Hepatocyte (in vitro differentiated cells): ENCODE measurements around the gene PREPL. TPM values are rescaled to one million over a fixed set of nuclear protein-coding genes. Genes with fewer than 3 reads are reported as not detected.
"Not testable (repeated sequence)": the region's sequence is repeated elsewhere in the genome, so short reads cannot be mapped to it uniquely, and the experiment has no call there.

Source experiments
- DNase-seq: peaks from one replicate; pipeline ENCODE4 v3.0.0-alpha.2; 2016; ENCODE audit warnings: low spot score
- H2AFZ ChIP-seq: fragments of 200-600 bp; sonication (generic); 2 replicates; pipeline ENCODE4 v1.6.0; 2016; ENCODE audit warnings: antibody characterized with exemption, mild to moderate bottlenecking
- H3K27ac ChIP-seq: fragments of 200-600 bp; sonication (generic); 2 replicates; pipeline ENCODE4 v1.5.1; 2016; ENCODE audit warnings: mild to moderate bottlenecking
- H3K27me3 ChIP-seq: fragments of 200-600 bp; sonication (generic); 2 replicates; pipeline ENCODE4 v1.6.1; 2016
- H3K36me3 ChIP-seq: fragments of 200-600 bp; sonication (generic); replicated peaks from 2 replicates; pipeline ENCODE4 v1.5.1; 2016; ENCODE audit warnings: low read depth; ENCODE audit not compliant: insufficient read depth
- H3K4me1 ChIP-seq: fragments of 200-600 bp; sonication (generic); 2 replicates; pipeline ENCODE4 v1.5.1; 2016; ENCODE audit warnings: mild to moderate bottlenecking, moderate library complexity; ENCODE audit not compliant: insufficient read depth
- H3K4me2 ChIP-seq: fragments of 200-600 bp; sonication (generic); 2 replicates; pipeline ENCODE4 v1.6.0; 2016
- H3K4me3 ChIP-seq: fragments of 200-600 bp; sonication (generic); 2 replicates; pipeline ENCODE4 v1.5.1; 2016; ENCODE audit warnings: mild to moderate bottlenecking
- H3K79me2 ChIP-seq: fragments of 200-600 bp; sonication (generic); 2 replicates; pipeline ENCODE4 v1.6.0; 2017; ENCODE audit warnings: mild to moderate bottlenecking
- H3K9me2 ChIP-seq: fragments of 200-600 bp; sonication (generic); replicated peaks from 2 replicates; pipeline ENCODE4 v1.6.0; 2017; ENCODE audit warnings: mild to moderate bottlenecking; ENCODE audit not compliant: insufficient read depth
- H3K9me3 ChIP-seq: fragments of 200-600 bp; sonication (generic); 2 replicates; pipeline ENCODE4 v1.5.1; 2016; ENCODE audit warnings: low read depth, mild to moderate bottlenecking
- H4K20me1 ChIP-seq: fragments of 200-600 bp; sonication (generic); 2 replicates; pipeline ENCODE4 v1.6.0; 2016; ENCODE audit warnings: mild to moderate bottlenecking; ENCODE audit not compliant: insufficient read depth, poor library complexity, severe bottlenecking
- CTCF ChIP-seq: fragments of 200-600 bp; sonication (generic); IDR thresholded peaks from 2 replicates; pipeline ENCODE4 v1.5.1; 2016; ENCODE audit warnings: antibody characterized with exemption, mild to moderate bottlenecking; ENCODE audit not compliant: poor library complexity
- EZH2 ChIP-seq: fragments of 200-600 bp; sonication (generic); IDR thresholded peaks from 2 replicates; pipeline ENCODE4 v1.6.1; 2016; ENCODE audit warnings: antibody characterized with exemption, mild to moderate bottlenecking, borderline replicate concordance
- EZH2phosphoT487 ChIP-seq: fragments of 200-600 bp; sonication (generic); IDR thresholded peaks from one replicate; pipeline ENCODE4 v1.6.1; 2018; ENCODE audit warnings: antibody characterized with exemption, mild to moderate bottlenecking, low read depth, moderate library complexity; ENCODE audit not compliant: unreplicated experiment, severe bottlenecking
- WGBS: methylation state at CpG from one replicate; pipeline ENCODE4 v1.1.6; 2016; ENCODE audit warnings: low lambda C conversion rate; ENCODE audit errors: missing lambda C conversion rate; 5-methylcytosine and 5-hydroxymethylcytosine counted together
- polyA plus RNA-seq: library from polyadenylated mRNA; unstranded; fragments of >200 nt; fragmentation: Nextera tagmentation; extraction: Ambion mirVana; gene quantifications from 2 replicates; pipeline ENCODE4 v1.2.1, GENCODE V29; 2016
- total RNA-seq: library from RNA; depleted of rRNA; stranded (reverse); fragments of >200 nt; gene quantifications from 2 replicates; pipeline ENCODE4 v1.2.3, GENCODE V29; 2014

Gene PREPL
- total and polyA plus RNA-seq, 2 experiments from 2014 or later = 21.7 to 44.3 TPM

GRCh38 chr2:44392338-44392943 lies 31.1 kb upstream of the PREPL start:
- H3K27ac ChIP-seq = no peak overlapping the region
- 38% methylated on average over 3 of the region's 3 CpGs for WGBS
- no peaks in the 10 kb centered on the region for H3K27me3 ChIP-seq
- H3K4me2 ChIP-seq = no peak overlapping the region
- no peaks in the 10 kb centered on the region for H3K36me3 ChIP-seq
- H3K9me3 ChIP-seq = no peaks in the 10 kb centered on the region
- no peaks in the 10 kb centered on the region for H3K79me2 ChIP-seq
- H3K9me2 ChIP-seq = no peaks in the 10 kb centered on the region
- H2AFZ ChIP-seq = no peak overlapping the region
- no peaks in the 10 kb centered on the region for H4K20me1 ChIP-seq
- no peaks in the 10 kb centered on the region for H3K4me1 ChIP-seq
- H3K4me3 ChIP-seq = no peak overlapping the region
- no peak for TF ChIP-seq EZH2phosphoT487
- no peak for TF ChIP-seq EZH2
- TF ChIP-seq CTCF = peak; percentile 77
- peak; percentile 65 for DNase-seq

- Histone ChIP-seq H3K36me3 (no peaks in the 10 kb centered on the region), H3K27ac (no peak overlapping the region), H3K9me2 (no peaks in the 10 kb centered on the region), H3K9me3 (no peaks in the 10 kb centered on the region), H2AFZ (no peak overlapping the region), H3K79me2 (peaks cover 3% of the 10 kb centered on the region), H3K4me2 (no peak overlapping the region), H3K27me3 (no peaks in the 10 kb centered on the region), H3K4me1 (no peaks in the 10 kb centered on the region), H3K4me3 (no peak overlapping the region), H4K20me1 (no peaks in the 10 kb centered on the region)
- DNase-seq = no peak
- WGBS = 86% methylated on average over 1 of the region's 1 CpG
- TF ChIP-seq EZH2 (no peak), EZH2phosphoT487 (no peak), CTCF (peak; percentile 25)
Measured at GRCh38 chr2:44389895-44390294, 28.6 kb upstream of the PREPL start.

GRCh38 chr2:44388877-44389276 lies 27.6 kb upstream of the PREPL start:
- H3K27me3 ChIP-seq = no peaks in the 10 kb centered on the region
- no peak for DNase-seq
- no peaks in the 10 kb centered on the region for H4K20me1 ChIP-seq
- peaks cover 3% of the 10 kb centered on the region for H3K79me2 ChIP-seq
- no peaks in the 10 kb centered on the region for H3K9me3 ChIP-seq
- no peak overlapping the region for H3K4me3 ChIP-seq
- WGBS = 95% methylated on average over 4 of the region's 4 CpGs
- H2AFZ ChIP-seq = no peak overlapping the region
- TF ChIP-seq EZH2phosphoT487 = no peak
- H3K9me2 ChIP-seq = no peaks in the 10 kb centered on the region
- no peak overlapping the region for H3K27ac ChIP-seq
- H3K4me2 ChIP-seq = no peak overlapping the region
- H3K4me1 ChIP-seq = no peaks in the 10 kb centered on the region
- no peaks in the 10 kb centered on the region for H3K36me3 ChIP-seq

- not testable (repeated sequence) for H3K4me1 ChIP-seq, H3K4me2 ChIP-seq, H3K79me2 ChIP-seq, DNase-seq, H3K9me2 ChIP-seq, H3K27me3 ChIP-seq, H3K27ac ChIP-seq, H4K20me1 ChIP-seq, H3K36me3 ChIP-seq, H3K4me3 ChIP-seq, H3K9me3 ChIP-seq, H2AFZ ChIP-seq
- 75% methylated on average over 2 of the region's 2 CpGs for WGBS
Measured at GRCh38 chr2:44385226-44385625, 23.9 kb upstream of the PREPL start.
